CD4-positive, alpha-beta T cell treated with Interleukin-21 for 1 hour (primary cell): ENCODE data around the gene FRYL.
"Not testable (repeated sequence)": the region's sequence is repeated elsewhere in the genome, so short reads cannot be mapped to it uniquely, and the experiment has no call there.

Experiments
- DNase-seq: peaks from one replicate; pipeline ENCODE4 v3.0.0-alpha.2; 2020

Gene FRYL

DNA sequence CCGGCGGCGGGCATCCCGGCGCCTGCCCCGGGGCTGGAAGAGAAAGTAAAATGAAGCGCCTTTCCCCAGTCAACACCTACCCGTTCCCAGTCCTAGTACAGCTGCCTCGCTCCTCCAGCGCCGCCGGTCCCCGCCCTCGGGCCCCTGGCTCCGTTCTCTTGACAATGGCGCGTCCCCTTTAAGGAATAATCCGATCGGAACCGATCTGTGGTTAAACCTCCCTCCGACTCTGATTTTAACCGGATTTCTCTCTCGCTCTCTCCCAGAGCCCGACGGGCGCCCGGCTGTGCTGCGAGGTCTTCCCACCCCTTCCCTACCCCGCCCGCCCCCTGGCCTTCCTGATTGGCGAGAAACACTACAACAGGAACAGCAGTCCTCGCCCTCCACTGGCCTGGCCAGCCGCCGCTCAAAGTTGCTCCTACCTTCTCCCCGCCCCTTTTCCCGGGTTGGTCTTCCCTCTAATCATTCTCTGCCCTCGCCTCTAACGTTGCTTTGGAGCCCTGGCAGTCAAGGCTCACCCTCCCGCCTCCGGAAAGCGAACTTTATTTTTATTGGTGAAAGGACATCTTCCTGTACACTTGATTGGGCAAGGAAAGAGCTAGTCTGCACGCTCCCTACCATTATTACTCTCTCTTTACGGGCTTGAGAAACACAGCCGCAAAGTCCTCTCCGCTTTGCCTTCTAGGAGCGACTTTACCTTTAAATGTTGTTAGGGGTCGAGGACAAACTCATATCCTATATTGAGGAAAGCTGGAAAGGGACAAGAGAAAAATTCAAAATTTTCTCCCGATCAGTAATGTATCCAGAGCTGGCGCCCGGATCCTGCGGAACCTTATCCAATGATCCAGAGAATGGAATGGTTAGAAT lies at the start of gene FRYL:
Gene FRYL, minus strand, starts transcription at position 282 of the 867 bp plus-strand sequence. CDS start 145,869 bp downstream, outside the sequence.
- peak; percentile 99 for DNase-seq

- no peak for DNase-seq
Observed at GRCh38 chr4:48827622-48828021, 47.5 kb upstream of the FRYL start.

DNA sequence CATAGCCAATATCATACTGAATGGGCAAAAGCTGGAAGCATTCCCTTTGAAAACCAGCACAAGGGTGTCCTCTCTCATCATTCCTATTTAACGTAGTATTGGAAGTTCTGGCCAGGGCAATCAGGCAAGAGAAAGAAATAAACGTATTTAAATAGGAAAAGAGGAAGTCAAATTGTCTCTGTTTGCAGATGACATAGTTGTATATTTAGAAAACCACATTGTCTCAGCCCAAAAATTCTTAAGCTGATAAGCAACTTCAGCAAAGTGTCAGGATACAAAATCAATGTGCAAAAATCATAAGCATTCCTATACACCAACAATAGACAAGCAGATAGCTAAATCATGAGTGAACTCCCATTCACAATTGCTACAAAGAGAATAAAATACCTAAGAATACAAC lies 41.4 kb upstream of the FRYL start:
- not testable (repeated sequence) for DNase-seq

- no peak for DNase-seq
Observed at GRCh38 chr4:48816971-48817370, 36.9 kb upstream of the FRYL start.

- DNase-seq, result not testable (repeated sequence)
Observed at GRCh38 chr4:48816297-48816696, 36.2 kb upstream of the FRYL start.

DNA sequence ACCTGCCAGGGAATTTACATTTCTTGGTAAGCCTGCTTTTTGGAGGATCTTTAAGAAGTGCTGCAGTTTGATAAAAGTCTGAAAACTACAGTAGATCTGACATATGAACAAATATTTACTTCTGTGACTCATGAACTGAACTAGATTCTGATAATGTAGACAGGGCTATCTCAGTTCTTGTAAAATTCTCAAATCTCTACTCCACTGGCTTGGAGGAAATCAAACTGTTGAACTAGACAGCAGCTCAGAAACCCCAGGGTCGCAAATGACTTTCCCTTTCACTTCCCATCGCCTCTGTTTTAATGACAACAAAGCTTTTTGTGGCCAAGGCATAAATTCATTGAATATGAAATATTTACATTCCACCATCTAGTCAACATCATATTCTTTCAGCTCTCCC lies 35.4 kb upstream of the FRYL start:
- DNase-seq, result no peak

DNA sequence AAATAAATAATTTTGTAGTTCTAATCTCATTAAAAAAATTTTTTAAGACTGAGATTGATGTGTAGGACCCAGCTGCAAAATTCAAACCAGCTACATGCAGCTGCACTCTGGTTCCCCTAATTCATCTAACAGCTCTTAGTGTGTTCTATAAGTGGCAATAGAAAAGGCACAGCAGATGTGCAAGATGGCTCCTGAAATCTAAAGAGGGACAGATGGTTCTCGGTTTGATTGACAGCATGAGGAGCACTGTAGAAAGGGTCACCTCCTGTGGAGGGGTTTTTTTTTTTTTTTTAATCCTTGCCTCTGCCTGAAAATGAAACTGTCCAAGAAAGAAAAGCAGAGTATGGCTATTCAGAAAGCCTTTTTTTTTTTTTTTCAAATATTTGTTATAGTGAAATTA lies 33.9 kb upstream of the FRYL start:
- DNase-seq, result no peak

DNA sequence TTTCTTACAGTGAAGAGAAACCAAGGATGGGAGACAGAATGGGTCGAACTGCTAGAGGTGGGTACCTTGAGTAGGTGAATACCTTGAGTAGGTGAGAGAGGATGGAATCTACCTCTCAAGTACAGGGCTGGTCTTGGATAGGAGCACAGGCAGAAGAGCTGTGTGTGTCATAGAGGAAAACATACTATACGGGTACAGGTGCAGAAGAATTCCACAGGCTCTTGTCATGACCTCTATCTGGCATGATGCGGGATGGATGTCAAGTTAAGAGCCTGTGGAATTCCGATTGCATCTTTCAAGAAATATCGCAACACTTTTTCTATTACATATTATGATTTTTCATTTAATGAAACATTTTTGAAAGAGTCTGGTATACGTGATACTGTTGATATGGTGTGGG lies 32.8 kb upstream of the FRYL start:
- DNase-seq, result no peak

GRCh38 chr4:48804584-48805301 lies 24.7 kb upstream of the FRYL start:
- DNase-seq, result no peak

- DNase-seq, result no peak
Observed at GRCh38 chr4:48801016-48801715, 21.1 kb upstream of the FRYL start.

GRCh38 chr4:48800155-48800554 lies 20.1 kb upstream of the FRYL start:
- DNase-seq, result not testable (repeated sequence)

GRCh38 chr4:48799157-48799556 lies 19.1 kb upstream of the FRYL start:
- no peak for DNase-seq

DNA sequence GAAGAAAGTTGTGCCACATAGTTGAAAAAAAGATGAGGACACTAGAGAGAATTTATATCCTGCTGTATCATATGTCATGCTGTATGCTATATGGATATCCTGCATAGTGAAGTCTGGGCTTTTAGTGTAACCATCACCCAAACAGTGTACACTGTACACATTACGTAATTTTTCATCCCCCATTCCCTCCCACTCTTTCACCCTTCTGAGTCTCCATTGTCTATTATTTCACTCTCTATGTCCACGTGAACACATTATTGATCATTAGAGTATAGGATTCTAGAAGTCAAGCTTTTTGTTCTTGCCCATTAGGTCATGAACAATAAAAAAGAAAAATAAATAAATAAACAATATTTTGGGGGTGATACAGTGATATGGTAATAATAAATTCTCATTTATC lies 18.0 kb upstream of the FRYL start:
- DNase-seq, result no peak

DNA sequence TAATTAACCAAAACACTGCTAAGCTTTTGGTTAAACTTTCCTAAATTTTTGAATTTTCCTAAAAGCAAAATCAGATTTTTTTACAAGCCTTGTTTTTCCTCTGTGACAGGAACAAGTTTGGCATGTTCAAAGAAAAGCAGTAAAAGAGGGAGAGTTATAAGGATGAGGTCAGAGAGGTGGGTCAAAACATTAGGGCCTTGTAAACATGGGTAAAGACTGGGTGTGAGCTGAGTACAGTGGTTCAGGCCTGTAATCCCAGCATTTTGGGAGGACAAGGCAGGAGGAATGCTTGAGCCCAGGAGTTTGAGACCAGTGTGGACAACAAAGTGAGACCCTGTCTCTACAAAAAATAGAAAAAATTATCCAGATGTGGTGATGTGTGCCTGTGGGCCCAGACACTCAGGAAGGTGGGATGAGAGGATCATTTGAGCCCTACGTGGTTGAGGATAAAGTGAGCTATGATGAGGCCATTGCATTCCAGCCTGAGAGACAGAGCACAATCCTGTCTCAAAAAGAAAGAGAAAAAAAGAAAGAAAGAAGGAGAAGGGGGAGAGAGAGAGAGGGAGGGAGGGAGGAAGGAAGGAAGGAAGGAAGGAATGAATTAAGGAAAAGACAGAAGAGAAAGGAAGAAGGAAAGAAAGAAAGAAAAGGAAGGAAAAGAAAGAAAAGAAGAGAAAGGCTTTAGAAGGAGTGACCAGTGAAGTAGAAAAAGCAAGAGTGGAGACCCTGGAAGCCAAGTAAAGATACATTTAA lies 17.0 kb upstream of the FRYL start:
- no peak for DNase-seq

DNA sequence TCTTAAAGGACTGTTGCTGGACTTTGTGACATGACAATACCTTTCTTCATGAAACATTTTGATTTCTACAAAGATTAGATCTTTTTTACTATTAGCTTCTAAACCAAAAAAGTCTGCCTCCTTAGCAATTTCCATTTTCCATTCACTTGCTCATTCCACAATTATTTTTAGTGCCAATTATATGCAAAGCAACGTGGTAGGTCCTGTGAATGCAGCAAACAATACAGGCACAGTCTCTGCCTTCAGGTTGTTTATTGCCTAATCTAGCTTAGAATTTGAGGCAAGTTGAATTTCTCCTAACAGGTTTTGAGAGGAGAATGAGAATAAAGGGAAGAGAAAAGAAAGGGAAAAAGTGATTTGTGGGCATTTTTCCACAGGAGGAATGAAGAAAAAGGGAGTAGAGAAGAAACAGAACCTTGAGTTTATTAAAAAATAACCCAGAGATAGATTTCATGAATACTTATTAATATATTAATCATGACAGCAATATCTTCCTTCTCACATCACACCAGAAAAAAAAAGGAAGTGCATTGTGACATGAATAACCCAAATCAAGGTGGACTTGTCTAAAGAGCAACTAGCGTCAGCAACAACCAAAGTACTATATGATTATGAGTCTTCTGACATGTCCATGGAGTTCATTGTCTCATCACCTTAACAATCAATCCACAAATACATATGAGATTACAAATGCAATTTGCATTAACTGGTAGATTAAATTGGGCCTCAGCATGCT lies 16.3 kb upstream of the FRYL start:
- DNase-seq, result no peak

GRCh38 chr4:48795108-48795507 lies 15.0 kb upstream of the FRYL start:
- no peak for DNase-seq

- no peak for DNase-seq
Observed at GRCh38 chr4:48792348-48793006, 12.4 kb upstream of the FRYL start.

DNA sequence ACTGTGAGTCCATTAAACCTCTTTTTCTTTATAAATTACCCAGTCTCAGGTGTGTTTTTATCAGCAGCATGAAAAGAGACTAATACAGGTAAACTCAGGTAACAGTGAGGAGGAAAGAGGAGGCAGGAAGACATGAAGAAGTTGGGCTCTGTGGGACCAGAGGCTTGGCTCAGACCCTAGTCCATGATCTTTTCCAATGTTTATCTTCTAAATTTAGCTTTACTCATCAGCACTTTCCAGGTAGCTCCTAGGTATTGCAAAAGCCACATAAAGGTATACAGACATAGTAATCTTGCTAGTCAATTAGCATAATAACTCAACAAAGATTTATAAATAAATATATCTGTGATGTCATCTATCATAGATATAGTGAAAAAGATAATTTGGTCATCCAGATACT lies 11.2 kb upstream of the FRYL start:
- no peak for DNase-seq

GRCh38 chr4:48790561-48790960 lies 10.5 kb upstream of the FRYL start:
- DNase-seq, result no peak

GRCh38 chr4:48787056-48787455 lies 7.0 kb upstream of the FRYL start:
- no peak for DNase-seq

DNA sequence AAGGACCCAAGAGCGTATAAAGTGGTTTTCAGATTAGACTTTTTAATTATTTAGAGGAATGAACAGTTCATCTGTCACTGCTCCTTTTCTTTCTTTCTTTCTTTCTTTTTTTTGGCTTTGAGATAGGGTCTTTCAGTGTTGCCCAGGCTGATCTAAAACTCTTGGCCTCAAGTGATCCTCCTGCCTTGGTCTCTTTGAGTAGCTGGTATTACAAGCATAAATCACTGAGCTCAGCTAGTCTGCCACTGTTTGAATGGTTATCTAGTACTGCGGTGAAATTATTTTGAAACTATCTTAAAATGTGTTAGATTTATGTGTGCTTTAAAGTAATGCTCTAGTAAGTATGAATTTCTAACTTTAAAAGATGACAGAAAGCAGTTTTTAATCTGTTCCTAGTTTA lies 6.5 kb upstream of the FRYL start:
- no peak for DNase-seq

DNA sequence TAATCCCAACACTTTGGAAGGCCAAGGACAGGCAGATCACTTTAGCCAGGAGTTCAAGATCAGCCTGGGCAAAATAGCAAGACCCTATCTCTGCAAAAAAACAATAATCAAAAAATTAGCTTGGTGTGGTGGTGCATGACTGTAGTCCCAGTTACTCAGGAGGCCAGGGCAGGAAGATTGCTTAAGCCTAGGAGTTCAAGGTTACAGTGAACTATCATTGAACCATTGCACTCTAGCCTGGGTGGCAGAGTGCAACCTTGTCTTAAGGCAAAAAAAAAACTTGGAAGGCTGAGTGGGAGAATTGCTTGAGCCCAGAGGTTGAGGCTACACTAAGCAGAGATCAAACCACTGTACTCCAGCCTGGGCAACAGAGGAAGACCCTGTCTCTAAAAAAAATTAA lies 5.2 kb upstream of the FRYL start:
- DNase-seq, result no peak
